HFFc6 (cell line): ENCODE measurements around the gene PLEKHA7. TPM values are rescaled to one million over a fixed set of nuclear protein-coding genes. Genes with fewer than 3 reads are reported as not detected.

ENCODE experiments used
- DNase-seq: peaks from one replicate; pipeline ENCODE4 v3.0.0-alpha.2; 2018
- H3K27ac Mint-ChIP-seq: 2 replicates; pipeline ENCODE4 v1.8.0; 2020; ENCODE audit warnings: mild to moderate bottlenecking, mixed read lengths
- H3K27me3 Mint-ChIP-seq: 2 replicates; pipeline ENCODE4 v1.8.0; 2021; ENCODE audit warnings: mild to moderate bottlenecking, moderate library complexity, mixed read lengths; ENCODE audit not compliant: insufficient read depth
- H3K36me3 Mint-ChIP-seq: 2 replicates; pipeline ENCODE4 v1.8.0; 2021; ENCODE audit warnings: low read depth, mixed read lengths
- H3K4me1 Mint-ChIP-seq: 2 replicates; pipeline ENCODE4 v1.8.0; 2020; ENCODE audit warnings: low read depth, mixed read lengths
- H3K4me3 Mint-ChIP-seq: 2 replicates; pipeline ENCODE4 v1.8.0; 2020; ENCODE audit warnings: mild to moderate bottlenecking, moderate library complexity, mixed read lengths
- H3K9me3 Mint-ChIP-seq: 2 replicates; pipeline ENCODE4 v1.8.0; 2020; ENCODE audit warnings: mild to moderate bottlenecking, mixed read lengths
- total RNA-seq, 6 experiments: library from RNA; stranded (reverse); fragmentation: NEBNext Ultra II Directional; extraction: Animal tissue kit (Norgen Biotek cat#: 25700); gene quantifications; 2 replicates in 1 of 6; 3 replicates in 5 of 6; pipeline ENCODE4 v1.2.3, GENCODE V29; 2021
- TF ChIP-seq, protein P1 (sequence below): fragments of 200-600 bp; sonication (generic); IDR thresholded peaks from 2 replicates; pipeline ENCODE4 v1.5.0; 2021; ENCODE audit warnings: antibody characterized with exemption, mild to moderate bottlenecking

Gene PLEKHA7
- total RNA-seq, 6 experiments from 2014 or later: 0.07 to 0.24 (median 0.08) TPM; not detected in 3

DNA sequence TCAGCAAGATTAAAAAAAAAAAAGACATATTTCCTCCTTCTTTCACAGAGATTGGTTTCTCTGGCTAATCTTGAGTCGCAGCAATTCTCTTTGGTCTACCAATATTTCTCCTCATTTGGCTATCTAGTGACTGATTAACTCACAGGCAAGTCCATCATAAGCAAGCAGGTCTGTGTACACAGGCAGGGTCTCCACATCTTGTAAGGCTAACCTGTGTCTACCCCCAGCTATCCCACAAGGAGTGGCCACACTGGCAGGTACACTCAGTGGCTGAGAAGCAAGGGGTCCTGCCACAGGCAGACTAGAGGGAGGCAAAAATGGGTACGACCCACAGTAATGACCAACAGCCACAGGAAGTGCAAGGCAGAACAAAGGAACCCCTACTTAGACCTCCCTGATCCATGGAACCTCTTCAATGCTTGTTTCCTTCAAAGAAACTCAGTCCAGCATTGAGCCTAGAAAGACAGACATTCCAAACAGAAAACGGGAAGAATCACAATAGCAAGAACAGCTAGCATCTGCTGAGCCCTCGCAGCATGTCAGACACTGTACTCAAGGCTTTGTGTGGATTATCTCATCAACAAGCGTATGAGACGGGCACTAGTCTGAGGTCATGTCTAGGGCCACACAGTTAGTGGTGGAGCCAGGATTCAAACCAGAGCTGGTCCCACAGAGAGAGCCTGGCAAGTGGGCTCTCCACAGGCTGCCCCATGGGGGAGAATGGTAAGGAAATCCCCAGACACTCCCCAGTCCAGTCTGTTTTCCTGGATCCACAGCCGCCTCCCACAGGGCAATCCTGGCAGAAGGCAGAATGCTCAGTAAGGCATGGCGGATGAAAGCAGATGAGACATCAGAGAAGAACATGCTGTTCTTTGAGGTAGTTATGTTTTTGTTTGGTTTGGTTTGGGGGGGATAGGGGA is 34.3 kb downstream of the PLEKHA7 start:
- Mint-ChIP-seq H3K4me1 (no peaks in the 10 kb centered on the region), H3K4me3 (no peak overlapping the region), H3K27me3 (peaks cover 14% of the 10 kb centered on the region), H3K36me3 (no peaks in the 10 kb centered on the region), H3K9me3 (no peaks in the 10 kb centered on the region), H3K27ac (no peak overlapping the region)
- TF ChIP-seq, protein P1, sequence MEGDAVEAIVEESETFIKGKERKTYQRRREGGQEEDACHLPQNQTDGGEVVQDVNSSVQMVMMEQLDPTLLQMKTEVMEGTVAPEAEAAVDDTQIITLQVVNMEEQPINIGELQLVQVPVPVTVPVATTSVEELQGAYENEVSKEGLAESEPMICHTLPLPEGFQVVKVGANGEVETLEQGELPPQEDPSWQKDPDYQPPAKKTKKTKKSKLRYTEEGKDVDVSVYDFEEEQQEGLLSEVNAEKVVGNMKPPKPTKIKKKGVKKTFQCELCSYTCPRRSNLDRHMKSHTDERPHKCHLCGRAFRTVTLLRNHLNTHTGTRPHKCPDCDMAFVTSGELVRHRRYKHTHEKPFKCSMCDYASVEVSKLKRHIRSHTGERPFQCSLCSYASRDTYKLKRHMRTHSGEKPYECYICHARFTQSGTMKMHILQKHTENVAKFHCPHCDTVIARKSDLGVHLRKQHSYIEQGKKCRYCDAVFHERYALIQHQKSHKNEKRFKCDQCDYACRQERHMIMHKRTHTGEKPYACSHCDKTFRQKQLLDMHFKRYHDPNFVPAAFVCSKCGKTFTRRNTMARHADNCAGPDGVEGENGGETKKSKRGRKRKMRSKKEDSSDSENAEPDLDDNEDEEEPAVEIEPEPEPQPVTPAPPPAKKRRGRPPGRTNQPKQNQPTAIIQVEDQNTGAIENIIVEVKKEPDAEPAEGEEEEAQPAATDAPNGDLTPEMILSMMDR: no peak
- no peak for DNase-seq

DNA sequence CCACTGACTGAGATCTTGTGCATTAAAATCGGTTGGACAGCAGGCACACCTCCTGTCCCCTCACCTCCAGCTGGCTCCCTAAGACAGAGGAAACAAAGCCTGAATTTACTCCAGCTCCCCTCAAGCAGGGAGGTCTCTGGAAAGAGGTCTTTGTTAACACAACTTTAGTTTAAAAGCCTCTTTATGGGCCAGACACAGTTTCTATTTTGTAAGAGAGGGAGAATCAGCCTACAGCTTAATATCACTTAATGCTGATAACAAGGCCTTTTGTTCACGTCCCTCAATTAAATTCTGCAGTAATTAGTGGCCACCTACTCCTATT is 36.3 kb downstream of the PLEKHA7 start:
- Mint-ChIP-seq H3K9me3 (no peaks in the 10 kb centered on the region), H3K27ac (no peak overlapping the region), H3K4me1 (no peaks in the 10 kb centered on the region), H3K27me3 (peaks cover 14% of the 10 kb centered on the region), H3K4me3 (no peak overlapping the region), H3K36me3 (no peaks in the 10 kb centered on the region)
- TF ChIP-seq, protein P1: no peak
- no peak for DNase-seq

DNA sequence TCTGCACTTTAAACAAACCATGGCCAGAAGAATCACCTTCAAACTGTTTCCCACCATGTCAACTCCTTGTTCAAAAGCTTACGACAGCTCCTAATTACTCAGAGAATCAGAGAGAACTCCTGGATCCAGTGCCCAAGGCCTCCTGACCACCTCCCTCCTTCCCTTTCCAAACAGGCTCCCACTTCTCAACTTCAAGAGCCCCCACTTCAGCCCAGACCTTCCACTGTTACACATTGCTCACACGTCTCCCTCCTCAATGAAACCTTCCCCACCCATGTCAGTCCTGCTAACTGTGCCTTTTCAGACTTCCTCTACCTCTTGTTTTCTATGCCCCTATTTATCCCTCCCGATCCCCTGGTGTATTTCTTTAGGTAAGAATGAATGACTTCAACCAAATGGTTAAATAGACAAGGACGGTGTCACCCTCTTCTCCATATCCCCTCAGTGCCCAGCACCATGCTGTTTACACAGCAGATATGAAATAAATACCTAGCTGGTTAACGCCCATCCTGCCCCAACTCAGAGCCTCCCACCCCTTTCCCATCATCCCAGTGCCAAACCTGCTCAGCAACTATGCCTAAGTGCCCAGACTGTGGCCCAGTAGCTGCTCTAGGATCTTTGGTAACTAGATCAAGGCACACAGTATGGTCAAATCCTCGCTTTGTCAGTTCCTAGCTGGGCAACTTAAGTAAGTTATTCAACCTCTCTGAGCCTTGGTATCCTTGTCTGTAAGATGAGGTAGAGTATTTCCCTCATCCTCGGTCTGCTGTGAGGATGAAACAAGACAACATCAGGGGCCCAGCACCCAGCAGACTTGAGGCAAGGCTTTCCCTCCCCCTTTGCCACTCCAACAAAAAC is 36.8 kb downstream of the PLEKHA7 start:
- TF ChIP-seq, protein P1: no peak
- H3K27me3 Mint-ChIP-seq: peaks cover 16% of the 10 kb centered on the region
- no peaks in the 10 kb centered on the region for H3K4me1 Mint-ChIP-seq
- no peaks in the 10 kb centered on the region for H3K36me3 Mint-ChIP-seq
- H3K27ac Mint-ChIP-seq: no peak overlapping the region
- H3K9me3 Mint-ChIP-seq: no peaks in the 10 kb centered on the region
- H3K4me3 Mint-ChIP-seq: no peak overlapping the region
- DNase-seq: no peak

DNA sequence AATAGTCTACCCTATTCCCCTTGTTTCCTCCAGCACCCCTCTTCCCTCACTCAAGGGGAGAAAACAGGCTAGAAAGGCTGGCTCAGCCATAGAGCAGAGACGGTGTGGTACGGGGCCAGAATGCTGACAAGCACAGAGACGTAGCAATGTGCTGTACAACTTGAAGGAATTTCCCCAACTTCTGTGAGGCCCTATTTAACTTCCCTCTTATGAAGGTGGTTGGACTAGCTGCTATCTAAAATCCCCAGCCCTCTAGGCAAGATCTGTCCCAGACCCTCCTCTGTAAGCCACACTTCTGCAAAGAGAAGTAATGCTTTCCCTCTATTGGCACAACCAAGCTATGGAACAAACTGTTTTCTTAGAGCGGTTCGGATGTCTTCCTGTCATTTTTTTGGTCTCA is 37.8 kb downstream of the PLEKHA7 start:
- TF ChIP-seq, protein P1: no peak
- no peaks in the 10 kb centered on the region for H3K4me1 Mint-ChIP-seq
- H3K27ac Mint-ChIP-seq: no peak overlapping the region

DNA sequence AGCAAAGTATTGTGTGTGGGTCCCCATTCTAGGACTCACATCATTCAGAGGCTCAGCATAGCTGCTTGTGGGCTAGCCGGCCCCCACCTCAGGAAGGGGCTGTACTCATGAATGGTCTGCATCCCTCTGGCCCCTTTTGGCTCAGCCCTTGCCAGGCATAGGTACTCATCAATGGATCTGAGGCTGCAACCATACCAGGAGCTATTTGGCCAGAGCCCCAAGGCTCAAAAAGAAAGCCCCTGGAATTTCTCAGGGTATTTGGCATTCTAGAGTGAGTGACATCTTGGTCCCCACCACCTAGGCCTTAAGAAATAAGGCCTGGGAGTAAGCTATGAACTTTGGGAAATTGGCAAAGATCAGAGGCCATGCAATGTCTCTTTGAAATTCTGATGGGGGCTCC is 38.3 kb downstream of the PLEKHA7 start:
- Mint-ChIP-seq H3K4me1 (no peaks in the 10 kb centered on the region), H3K27ac (no peak overlapping the region), H3K9me3 (no peaks in the 10 kb centered on the region), H3K4me3 (no peak overlapping the region), H3K27me3 (peaks cover 12% of the 10 kb centered on the region), H3K36me3 (no peaks in the 10 kb centered on the region)
- no peak for DNase-seq
- TF ChIP-seq, protein P1: no peak

More for the DNA sequence above, 37.8 kb downstream of the PLEKHA7 start:
- Mint-ChIP-seq H3K36me3 (no peaks in the 10 kb centered on the region), H3K9me3 (no peaks in the 10 kb centered on the region), H3K27me3 (peaks cover 12% of the 10 kb centered on the region), H3K4me3 (no peak overlapping the region)
- DNase-seq: no peak
